GM20431 (cell line): ENCODE measurements around the gene KCNIP3.
"Not testable (repeated sequence)": the region's sequence is repeated elsewhere in the genome, so short reads cannot be mapped to it uniquely, and the experiment has no call there.

ENCODE experiments used
- in situ Hi-C: fragments of 300-500 bp; cut with MseI, MboI; formaldehyde crosslinking; loops from one replicate; pipeline ENCODE4 v1.15.0; 2020; ENCODE audit warnings: low sequenced_read_pairs; ENCODE audit not compliant: unreplicated experiment

Gene KCNIP3

DNA sequence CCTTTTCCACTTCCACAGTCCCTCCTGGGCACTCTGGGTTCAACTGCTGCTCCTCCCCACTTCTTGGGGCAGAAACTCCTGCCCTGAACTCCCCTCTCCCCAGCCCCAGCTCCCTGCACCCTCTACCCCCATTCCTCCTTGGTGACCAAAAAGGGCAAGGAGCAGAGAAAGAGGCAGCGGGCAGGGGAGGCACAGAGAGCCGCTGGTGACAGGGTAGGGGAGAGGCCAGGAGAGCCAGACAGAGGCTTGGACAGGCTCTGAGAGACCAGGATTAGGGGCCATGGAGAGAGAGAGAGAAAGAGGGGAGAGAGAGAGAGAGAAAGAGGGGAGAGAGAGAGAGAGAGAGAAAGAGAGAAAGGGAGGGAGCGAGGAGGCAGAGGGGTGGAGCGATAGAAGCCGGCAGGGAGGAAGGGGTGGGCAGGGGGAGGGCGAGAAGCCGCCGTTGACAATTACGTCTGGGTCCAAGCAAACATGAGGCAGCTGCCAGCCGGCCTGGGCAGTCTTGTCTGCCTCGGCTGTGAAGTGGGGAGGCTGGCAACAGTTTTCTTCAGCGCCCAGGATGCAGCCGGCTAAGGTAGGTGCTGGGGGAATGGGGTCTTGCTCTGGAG is at the start of gene KCNIP3:
Gene KCNIP3, plus strand, starts transcription at position 468 of the 608 bp plus-strand sequence. Its CDS starts 92 bp downstream, at position 560.
- in situ Hi-C loops: no loop called here

DNA sequence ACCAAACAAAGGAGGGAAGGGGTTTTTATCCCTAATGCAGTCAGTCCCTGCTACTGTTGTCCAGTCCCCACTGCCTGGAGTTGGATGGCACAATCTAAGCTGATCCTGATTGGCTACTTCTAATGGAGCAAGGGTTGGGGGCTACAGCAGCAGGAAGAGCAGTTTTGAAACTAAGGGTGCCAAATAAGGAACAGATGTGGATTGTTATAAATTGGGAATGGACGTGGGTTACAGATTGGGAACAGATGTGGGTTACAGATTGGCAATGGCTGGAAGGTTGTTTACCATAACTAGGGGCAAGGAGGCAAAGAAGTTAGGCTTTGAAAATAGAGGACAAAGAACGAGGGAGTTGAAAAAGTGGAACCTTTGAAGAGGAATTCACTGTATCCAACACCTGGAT is 38.9 kb upstream of the KCNIP3 start:
- in situ Hi-C loops: no loop called here

DNA sequence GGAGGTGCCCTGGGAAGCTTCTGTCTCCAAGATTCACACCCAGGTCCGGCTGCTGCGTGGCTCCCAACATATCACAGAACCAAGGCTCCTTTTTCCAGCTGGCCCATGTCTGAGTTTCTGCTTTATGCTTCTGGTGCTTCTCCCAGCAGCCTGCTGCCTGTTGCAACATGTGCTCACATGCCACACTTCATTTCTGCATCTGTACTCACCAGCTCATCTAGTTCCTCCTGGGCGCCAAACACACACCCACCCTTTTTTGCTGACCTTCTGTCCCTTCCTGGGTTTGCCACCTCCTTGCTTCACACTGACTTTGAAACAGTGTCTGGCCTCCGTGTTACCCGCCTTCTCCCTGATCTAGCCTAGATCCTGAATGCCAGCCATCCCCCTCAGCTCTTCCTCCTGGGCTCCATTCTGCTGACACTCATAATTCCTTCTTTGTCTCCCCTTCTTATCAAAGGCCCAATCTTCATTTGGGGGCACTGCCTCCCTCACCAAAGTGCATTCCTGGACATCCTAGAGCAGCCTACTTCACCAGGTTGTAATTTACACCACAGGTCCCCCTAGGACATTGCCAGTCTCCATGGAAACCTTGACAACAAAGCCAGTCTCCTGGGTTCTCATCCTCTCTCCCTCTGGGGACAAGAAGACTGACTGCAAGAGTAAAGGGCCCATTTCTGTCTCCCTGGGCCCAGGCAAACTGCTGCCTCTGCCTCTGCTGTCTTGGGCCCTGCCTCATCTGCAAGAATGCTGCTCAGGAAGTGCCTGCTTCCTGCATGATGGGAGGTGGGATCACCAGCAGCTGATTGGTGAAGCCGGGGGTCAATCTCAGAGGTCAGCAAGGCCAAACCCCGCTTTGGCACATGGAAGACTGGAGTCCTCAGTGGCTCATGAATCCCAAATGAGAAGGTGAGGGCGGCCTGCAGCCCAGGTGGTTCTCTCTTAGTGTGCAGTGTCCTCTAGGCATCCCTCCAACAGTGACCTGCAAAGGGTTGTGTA is 36.8 kb upstream of the KCNIP3 start:
- in situ Hi-C loops: no loop called here

DNA sequence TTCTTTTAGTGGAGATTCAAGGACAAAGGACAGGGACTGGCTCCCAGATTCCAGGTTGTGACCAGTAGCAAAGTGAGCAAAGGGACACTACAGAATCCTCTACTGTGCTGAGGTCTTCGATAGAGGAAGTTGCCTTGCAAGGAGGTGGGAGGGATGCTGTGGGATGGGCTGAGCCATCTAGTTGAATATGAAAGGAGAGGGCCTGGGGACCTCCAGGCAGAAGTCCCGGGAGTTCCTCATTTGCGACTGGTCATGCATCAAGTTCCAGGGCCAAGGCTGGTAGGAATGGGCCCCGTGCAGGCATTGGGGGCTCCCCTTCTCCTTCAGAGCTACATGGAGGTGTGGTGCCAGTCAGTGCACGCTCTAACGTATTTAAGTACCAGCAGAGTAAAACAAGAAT is 35.5 kb upstream of the KCNIP3 start:
- in situ Hi-C loops: no loop called here

DNA sequence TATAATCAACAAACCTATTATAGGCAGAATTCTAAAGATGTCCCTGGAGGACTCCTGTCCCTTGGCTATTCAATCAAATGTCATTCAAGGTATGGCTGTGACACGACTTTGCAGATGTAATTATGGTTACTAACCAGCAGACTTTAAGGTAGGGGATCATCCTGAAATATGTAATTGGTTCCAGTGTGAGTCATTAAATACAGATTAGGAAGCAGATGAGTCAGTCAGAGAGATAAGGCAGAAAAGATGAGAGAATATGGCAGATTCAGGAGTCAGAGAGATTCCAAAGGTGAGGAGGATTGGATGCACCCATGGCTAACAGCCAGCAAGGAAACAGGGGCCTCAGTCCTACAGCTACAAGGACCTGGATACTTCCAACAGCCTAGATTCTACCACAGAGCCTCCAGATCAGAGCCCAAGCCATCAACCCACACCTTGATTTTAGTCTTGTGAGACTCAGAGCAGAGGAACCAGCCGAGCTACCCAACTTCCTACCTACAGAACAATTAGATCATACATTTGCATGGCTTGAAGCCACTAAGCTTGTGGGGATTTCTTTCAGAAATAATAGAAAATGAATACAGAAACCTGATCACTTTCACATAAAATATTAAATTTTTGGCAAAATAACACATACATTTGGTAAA is 34.1 kb upstream of the KCNIP3 start:
- in situ Hi-C loops: no loop called here

DNA sequence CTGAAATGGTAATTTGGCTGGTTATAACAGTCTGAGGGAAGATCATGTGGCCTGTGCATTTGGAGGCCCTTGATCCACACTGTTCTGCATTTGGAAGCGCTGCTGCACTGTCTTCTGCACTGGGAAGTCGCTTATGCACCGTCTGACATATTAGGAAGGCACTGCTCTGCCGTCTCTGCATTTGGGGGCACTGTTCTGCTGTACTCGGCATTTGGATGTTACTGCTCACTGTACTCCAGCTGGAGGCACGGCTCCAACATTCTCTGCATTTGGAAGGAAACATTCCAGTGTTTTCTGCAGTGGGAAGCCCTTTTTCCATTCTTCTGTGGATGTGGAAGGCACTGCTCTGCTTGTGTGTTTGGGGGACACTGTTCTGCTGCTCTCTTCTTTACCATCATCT is 32.5 kb upstream of the KCNIP3 start:
- in situ Hi-C loops: no loop called here

DNA sequence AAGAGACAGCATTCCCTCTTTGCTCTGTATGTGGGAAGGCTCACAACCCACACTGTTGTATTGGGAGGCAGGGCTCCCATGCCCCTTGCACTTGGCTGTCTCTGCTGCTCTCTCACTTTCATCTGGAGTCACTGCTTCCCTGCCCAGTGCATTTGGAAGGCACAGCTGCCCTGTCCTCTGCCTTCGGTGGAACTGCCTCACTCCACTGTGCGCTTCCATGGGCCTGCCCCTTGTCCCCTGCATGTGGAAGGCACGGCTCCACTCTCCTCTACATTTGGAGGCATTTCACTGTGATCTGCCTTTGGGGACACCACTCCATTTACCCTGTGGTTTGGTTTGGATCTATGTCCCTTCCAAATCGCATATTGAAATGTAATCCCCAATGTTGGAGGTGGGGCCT is 32.0 kb upstream of the KCNIP3 start:
- in situ Hi-C loops: no loop called here

DNA sequence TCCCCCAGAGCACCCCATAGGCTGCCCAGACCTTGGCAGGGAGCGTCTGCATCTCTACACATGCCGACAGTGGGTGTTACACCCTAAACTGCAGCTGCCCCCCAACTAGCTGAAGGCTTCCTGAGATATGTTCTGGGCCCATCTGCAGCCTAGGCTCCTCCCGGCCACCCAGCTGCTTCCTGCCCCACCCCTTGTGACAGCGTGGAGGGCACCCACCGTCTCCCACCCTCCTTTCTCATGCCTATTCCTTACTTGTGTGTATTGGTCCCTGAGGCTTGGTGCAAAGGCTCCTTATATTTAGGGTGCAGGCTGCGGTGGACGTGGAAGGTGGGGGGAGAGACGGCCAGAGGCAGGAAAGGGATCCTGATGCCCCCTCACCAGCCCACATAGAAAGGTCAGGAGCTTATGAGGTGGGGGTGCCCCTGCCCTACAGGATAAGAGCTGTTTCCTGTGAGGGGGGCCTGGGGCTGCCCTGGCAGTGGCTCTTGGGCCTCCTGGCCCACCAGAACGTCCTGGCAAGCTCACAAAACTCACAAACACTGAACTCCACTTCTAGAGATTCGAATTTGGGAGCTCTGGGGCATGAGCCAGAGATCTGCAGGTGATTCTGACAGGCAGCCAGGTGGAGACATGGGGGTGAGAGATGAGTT is 30.2 kb upstream of the KCNIP3 start:
- in situ Hi-C loops: no loop called here

DNA sequence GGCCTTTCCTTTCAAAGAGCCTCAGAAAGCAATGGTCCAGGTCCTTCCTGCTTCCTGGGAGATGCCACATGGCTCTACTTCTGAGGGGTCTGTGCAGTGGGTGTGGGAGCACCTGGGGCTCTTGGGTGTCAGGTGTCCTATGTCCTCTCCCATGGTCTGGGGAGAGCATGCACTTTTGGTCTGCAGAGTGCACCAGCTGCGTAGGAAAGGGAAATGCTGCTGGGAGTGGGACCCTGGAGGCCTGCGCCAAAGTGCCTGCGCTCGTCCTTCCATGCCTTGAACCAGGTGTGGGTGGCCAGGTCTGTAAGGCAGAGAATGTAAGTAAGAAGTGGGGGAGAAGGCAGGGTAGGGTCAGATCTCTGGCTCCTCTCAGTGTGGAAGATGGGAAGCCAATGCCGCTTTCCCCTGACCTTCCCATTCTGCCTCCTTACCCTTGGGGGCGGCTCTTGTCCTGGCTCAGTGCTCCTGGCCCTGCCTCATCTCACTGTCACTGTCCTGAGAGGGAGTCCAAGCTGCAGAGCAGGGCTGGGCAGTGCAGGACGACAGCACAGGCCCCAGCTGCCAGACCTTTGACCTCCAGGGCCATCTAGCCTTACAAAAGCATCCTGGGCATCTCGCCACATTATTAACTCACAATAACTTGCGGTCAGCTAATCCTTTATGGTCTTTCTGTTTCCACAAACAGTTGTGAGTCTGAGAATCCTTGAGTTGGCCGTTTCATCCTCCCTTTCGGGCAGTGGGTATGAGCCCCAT is 29.5 kb upstream of the KCNIP3 start:
- in situ Hi-C loops: no loop called here

DNA sequence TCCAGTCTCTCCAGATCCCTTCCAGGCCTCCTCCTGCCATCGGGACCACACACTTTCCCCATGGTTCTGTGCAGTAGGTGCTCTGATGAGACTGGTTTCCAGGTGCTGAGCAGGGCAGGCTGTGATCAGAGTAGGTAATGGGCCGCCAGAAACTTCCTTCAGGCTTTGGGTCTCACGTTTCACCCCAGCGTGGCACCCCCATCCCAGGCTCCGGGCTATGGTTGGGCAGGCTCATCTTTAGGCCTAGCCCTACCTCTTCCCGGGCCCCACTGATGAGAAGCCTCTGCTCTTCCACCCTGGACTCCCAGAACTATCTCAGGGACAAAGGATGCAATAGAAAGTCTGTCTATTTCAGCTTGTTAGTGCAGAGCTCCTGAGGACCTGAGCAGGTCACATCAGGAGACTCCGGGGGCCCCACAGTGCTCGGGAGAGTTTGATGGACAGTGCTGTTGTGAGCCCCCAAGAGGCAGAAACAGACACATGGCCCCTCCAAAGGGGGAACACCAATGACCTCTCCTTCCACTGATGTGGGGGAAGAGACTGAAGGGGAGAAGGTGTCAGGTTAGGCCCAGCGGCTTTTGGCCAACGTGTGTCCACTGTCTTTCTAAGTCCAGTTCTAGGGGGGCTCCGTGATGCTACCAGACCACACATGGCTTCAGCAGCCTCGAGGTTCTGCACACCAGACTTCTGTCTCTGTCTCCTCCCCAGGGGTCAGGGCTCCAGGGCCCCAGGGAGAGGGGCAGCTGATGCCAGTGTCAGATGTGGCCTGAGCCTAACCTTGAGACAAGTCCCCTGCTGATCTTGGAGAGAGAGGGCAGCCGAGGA is 28.7 kb upstream of the KCNIP3 start:
- in situ Hi-C loops: no loop called here

DNA sequence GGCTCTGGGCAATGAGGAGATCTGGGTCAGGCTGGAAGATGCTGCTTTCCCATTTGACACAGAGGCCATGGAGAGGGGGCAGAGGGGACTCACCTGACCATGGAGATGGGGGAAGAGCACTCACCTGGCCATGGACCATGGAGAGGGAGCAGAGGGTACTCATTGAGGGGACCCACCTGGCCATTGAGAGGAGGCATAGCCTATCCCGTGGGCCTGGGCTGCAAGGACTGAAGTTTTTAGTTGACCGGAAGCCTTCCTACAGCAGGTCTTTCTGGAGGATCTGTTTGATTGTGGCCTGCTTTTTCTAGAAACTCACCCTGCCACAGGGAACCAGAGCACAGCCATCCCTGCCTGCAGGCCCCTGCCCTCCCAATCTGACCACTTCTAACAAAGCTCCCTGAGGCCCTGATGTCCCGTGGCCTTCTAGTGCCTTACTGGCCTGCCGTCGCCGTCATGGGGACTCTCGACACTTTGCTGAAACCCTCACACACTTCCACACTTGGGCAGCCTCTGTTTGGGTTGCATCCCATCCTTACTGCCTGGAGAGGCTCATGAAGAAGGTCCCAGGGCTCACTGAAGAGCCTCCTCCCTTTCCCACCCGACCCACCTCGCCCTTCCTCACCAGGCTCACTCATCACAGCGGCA is 28.0 kb upstream of the KCNIP3 start:
- in situ Hi-C loops: no loop called here

DNA sequence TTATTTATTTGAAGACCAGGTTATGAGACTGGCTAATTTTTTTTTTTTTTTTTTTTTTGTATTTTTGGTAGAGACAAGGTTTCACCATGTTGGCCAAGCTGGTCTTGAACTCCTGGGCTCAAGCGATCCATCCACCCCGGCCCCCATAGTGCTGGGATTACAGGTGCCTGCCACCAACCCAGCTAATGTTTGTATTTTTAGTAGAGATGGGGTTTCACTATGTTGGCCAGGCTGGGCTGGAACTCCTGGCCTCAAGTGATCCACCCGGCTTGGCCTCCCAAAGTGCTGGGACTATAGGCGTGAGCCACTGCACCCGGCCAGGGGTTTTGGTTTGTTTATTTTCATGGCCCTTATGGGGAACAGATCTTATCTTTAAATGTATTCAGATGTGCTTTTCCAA is 27.4 kb upstream of the KCNIP3 start:
- in situ Hi-C loops: not testable (repeated sequence)

DNA sequence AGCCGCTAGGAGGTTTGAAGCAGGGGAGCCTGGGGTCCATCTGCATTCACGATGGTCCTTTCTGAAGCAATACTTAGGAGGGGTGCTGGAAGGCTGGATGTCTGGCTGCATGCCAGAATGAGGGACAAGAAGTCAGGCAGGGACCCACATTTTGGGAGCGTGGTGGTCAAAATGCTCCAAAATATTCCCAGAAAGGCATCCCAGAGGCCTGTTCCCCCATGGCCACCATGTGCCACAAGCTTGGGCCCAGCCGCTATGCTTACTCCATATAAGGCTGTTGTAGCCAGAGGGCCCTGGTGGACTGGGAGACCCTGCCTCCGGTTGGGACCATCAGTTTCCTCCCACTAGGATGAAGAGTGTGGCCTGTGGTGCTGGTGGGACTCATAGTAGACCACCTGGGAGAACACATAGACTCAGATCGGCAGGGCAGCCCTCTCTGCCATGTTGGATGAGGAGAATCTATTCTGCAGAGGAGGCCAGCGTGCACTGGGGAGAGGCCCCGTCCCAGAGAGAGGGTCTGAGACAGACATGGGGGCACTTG is 26.5 kb upstream of the KCNIP3 start:
- in situ Hi-C loops: no loop called here

DNA sequence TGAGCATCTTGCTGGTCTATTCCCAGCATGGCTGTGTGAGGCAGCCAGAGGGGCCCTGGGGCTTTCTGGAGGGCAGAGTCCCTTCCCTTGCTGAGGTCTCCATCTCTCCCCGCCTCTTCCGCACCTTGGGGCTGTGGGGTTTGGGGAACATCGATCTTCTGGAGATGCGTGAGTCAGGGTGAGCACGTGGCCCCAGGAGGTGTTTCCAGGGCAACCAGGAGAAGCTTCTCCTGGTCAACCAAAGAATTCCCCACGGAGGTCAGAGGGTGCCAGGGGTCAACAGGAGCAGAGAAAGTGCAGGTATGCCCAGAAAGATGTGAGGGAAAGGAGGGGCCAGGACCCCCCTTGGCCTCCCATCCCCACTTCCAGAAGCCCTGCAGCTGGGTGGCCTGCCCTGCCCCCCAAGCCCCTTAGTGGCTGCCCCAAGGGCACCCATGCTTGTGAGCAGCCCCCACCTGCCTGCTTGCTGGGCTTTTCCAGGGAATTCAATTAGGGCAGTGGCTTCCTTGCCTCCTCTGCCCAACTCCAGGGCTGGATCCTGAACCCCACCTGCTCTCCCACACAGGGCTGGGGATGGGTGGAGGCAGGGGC is 25.7 kb upstream of the KCNIP3 start:
- in situ Hi-C loops: no loop called here

DNA sequence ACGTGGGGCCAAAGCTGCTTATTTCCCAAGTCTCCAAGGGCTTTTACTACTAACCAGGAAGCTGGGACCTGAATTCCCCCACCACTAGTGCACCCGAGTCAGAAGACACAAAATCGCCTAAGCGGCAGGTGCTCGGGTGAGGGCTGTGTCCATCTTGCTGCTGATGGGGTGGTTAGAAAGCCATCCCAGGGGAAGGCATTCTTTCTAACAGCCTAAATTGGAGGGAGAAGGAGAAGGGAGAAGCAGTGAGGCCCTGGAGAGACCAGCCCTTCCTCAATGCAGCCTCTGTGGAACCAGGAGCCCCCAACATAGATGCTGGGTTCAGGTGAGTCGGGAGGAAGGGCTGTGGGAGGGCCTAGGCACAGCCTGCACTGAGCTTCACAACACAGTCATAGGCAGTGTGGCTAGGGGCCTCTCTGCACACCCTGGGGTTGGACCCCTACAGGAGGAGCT is 24.8 kb upstream of the KCNIP3 start:
- in situ Hi-C loops: no loop called here

DNA sequence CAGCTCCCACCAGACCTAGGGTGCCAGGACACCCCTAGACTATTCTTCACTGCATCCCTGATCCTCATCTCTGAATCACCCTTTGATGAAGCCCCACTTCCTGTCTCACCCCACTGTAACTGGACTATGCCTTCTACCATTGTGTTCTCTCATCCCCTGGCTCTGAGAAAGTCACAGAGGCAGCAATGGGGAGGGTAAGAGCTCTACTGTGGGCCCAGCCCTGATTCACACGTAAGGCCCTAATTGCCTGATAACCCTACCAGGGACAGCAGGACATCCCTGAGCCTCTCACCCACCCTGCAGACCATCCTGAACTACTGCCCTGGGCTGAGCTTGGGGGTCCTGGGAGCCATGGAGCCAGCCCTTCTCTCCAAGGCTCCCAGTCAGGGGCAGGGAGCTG is 24.4 kb upstream of the KCNIP3 start:
- in situ Hi-C loops: no loop called here

DNA sequence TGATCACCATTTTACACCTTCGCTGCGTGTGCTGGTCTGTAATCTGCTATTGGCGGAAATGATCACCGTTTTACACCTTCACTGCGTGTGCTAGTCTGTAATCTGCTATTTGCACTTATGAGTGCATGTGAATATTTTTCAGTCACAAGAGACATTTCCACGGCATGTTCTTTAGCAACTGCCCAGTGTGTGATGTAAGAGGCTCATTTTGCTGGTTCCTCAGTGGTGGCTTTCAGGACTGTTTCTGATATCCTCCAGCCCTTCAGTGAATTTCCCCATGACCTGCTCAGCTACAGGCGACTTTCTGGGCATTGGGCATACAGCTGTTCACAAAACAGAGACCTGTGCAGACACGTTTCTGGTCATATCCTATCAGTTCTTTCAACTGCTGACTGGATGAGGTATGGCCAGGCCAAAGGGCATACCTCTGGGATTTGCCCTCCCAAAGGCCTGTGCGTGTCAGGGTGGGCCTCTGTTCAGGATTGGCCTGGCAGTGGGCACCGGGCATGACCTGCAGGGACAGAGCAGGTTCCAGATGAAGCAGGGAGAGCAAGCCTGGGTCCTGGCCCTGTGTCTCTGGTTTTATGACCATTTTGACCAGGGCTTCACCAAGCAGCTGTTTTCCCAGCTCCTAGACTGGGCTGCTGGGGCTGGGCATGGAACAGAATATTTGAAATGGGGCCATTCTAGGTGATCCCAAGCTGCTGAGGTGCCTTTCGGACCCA is 23.4 kb upstream of the KCNIP3 start:
- in situ Hi-C loops: no loop called here
